ENCODE data around the gene IMP3.
A peak's percentile ranks its signal among the peaks of the same experiment; 100 is the strongest.
"Not testable (repeated sequence)": the region's sequence is repeated elsewhere in the genome, so short reads cannot be mapped to it uniquely, and the experiment has no call there.

Gene IMP3

GRCh38 chr15:75639709-75640482 is at the start of gene IMP3:
TSS of gene IMP3 (minus strand) at chr15:75640224. CDS start at chr15:75640168, 56 bp downstream.
- DNase-seq: peak; percentile 79 to 88 (median 84)

GRCh38 chr15:75689429-75689828 is 49.4 kb upstream of the IMP3 start:
- DNase-seq: not testable (repeated sequence)

GRCh38 chr15:75688831-75689230 is 48.8 kb upstream of the IMP3 start:
- DNase-seq: no peak

GRCh38 chr15:75688278-75688557 is 48.2 kb upstream of the IMP3 start:
- DNase-seq: no peak

- no peak for DNase-seq
These were observed 47.7 kb upstream of the IMP3 start for GRCh38 chr15:75687486-75688277.

- DNase-seq: peak; percentile 37 to 59 (median 52)
These were observed 46.2 kb upstream of the IMP3 start for GRCh38 chr15:75686212-75686642.

GRCh38 chr15:75685195-75685594 is 45.2 kb upstream of the IMP3 start:
- no peak for DNase-seq

GRCh38 chr15:75684648-75685047 is 44.6 kb upstream of the IMP3 start:
- DNase-seq: no peak

- DNase-seq: peak; percentile 33 to 45 (median 41)
These were observed 43.8 kb upstream of the IMP3 start for GRCh38 chr15:75683646-75684312.

- DNase-seq: no peak
These were observed 42.4 kb upstream of the IMP3 start for GRCh38 chr15:75682181-75683135.

- no peak for DNase-seq
These were observed 40.2 kb upstream of the IMP3 start for GRCh38 chr15:75680007-75680789.

- DNase-seq: not testable (repeated sequence)
These were observed 38.3 kb upstream of the IMP3 start for GRCh38 chr15:75678324-75678690.

GRCh38 chr15:75677465-75678323 is 37.7 kb upstream of the IMP3 start:
- DNase-seq: no peak

GRCh38 chr15:75676688-75677464 is 36.9 kb upstream of the IMP3 start:
- no peak for DNase-seq

- no peak for DNase-seq
These were observed 35.8 kb upstream of the IMP3 start for GRCh38 chr15:75675579-75676404.

- DNase-seq: no peak
These were observed 34.3 kb upstream of the IMP3 start for GRCh38 chr15:75674366-75674765.

GRCh38 chr15:75673426-75674235 is 33.6 kb upstream of the IMP3 start:
- no peak for DNase-seq
